H1 (cell line): ENCODE results near the gene XPNPEP3. TPM values are rescaled to one million over a fixed set of nuclear protein-coding genes. Genes with fewer than 3 reads are reported as not detected.
"Not testable (repeated sequence)": the region's sequence is repeated elsewhere in the genome, so short reads cannot be mapped to it uniquely, and the experiment has no call there.

Experiments used
- CTCF ChIA-PET: fragments of 300-600 bp; sonication (Branson Sonifier 250); formaldehyde crosslinking; loops from one replicate; lab custom pipeline; 2021; ENCODE audit not compliant: partially characterized antibody; lab: Charles Lee
- POLR2A ChIA-PET: fragments of 300-600 bp; sonication (Branson Sonifier 250); formaldehyde crosslinking; loops from one replicate; lab custom pipeline; 2021; ENCODE audit warnings: inconsistent platforms; ENCODE audit not compliant: partially characterized antibody; lab: Charles Lee
- DNase-seq, 2 experiments: peaks; one replicate each; pipeline versions ENCODE4 v3.0.0 to v3.0.0-alpha.2; 2010 to 2022; ENCODE audit warnings: low spot score in 2 of 2, low read depth in 1 of 2, mixed read lengths in 1 of 2
- FAIRE-seq: peaks from 2 replicates; lab custom pipeline; 2011; peaks lifted over from hg19 to GRCh38; lab: Jason Lieb, UNC
- H2AFZ ChIP-seq: 2 replicates; pipeline ENCODE4 v1.8.1; 2012; ENCODE audit warnings: low read length, inconsistent platforms
- H2AK5ac ChIP-seq: 2 replicates; pipeline ENCODE4 v1.6.1; 2013; ENCODE audit warnings: low read depth, low read length
- H2BK120ac ChIP-seq: replicated peaks from 2 replicates; pipeline ENCODE3; 2013; ENCODE audit warnings: low read depth, low read length, inconsistent platforms
- H2BK12ac ChIP-seq: 2 replicates; pipeline ENCODE4 v1.6.1; 2013; ENCODE audit warnings: low read depth, low read length
- H2BK15ac ChIP-seq: 2 replicates; pipeline ENCODE4 v1.6.1; 2013; ENCODE audit warnings: low read length
- H2BK20ac ChIP-seq: 2 replicates; pipeline ENCODE4 v1.6.1; 2013; ENCODE audit warnings: low read length
- H2BK5ac ChIP-seq: 2 replicates; pipeline ENCODE4 v1.6.1; 2013; ENCODE audit warnings: low read depth, low read length
- H3K14ac ChIP-seq: 2 replicates; pipeline ENCODE4 v1.6.1; 2013; ENCODE audit warnings: inconsistent platforms; ENCODE audit not compliant: insufficient read length
- H3K18ac ChIP-seq: 2 replicates; pipeline ENCODE4 v1.6.1; 2013; ENCODE audit warnings: low read length; ENCODE audit errors: extremely low read depth
- H3K23ac ChIP-seq: 2 replicates; pipeline ENCODE4 v1.6.1; 2013; ENCODE audit warnings: inconsistent platforms; ENCODE audit not compliant: insufficient read length
- H3K23me2 ChIP-seq: 2 replicates; pipeline ENCODE4 v1.6.1; 2013; ENCODE audit warnings: low read depth, low read length
- H3K27ac ChIP-seq: 2 replicates; pipeline ENCODE4 v1.6.1; 2011; ENCODE audit warnings: low read depth, low read length, inconsistent platforms
- H3K27me3 ChIP-seq, 4 experiments: replicated peaks in 1 of 4; 1 replicate in 1 of 4; 2 replicates in 3 of 4; pipeline versions ENCODE4 v1.6.1 to v1.8.1; 2011 to 2013; ENCODE audit warnings: low read length in 3 of 4, mild to moderate bottlenecking in 3 of 4, inconsistent platforms in 2 of 4, mixed read lengths in 2 of 4, moderate library complexity in 1 of 4; ENCODE audit not compliant: control insufficient read depth in 3 of 4, insufficient read depth in 3 of 4; ENCODE audit errors: extremely low read depth in 1 of 4
- H3K36me3 ChIP-seq, 4 experiments: 2 replicates each; pipeline versions ENCODE4 v1.6.1 to v1.8.1; 2011 to 2013; ENCODE audit warnings: mild to moderate bottlenecking in 4 of 4, low read length in 3 of 4, moderate library complexity in 2 of 4, control low read depth in 1 of 4, inconsistent platforms in 1 of 4; ENCODE audit not compliant: insufficient read depth in 4 of 4, control insufficient read depth in 2 of 4
- H3K4ac ChIP-seq: replicated peaks from 2 replicates; pipeline ENCODE3; 2013; ENCODE audit warnings: low read length, low read depth, mixed read lengths, inconsistent platforms; ENCODE audit not compliant: insufficient read length
- H3K4me1 ChIP-seq, 4 experiments: replicated peaks in 1 of 4; 1 replicate in 1 of 4; 2 replicates in 3 of 4; pipeline versions ENCODE4 v1.6.1 to v1.8.1; 2011 to 2013; ENCODE audit warnings: low read length in 3 of 4, inconsistent platforms in 2 of 4, mixed read lengths in 1 of 4; ENCODE audit not compliant: insufficient read depth in 4 of 4, control insufficient read depth in 3 of 4
- H3K4me2 ChIP-seq, 2 experiments: 2 replicates each; pipeline versions ENCODE4 v1.6.1 to v1.8.1; 2011 to 2013; ENCODE audit warnings: low read depth in 2 of 2, low read length in 2 of 2, control low read depth in 1 of 2, inconsistent platforms in 1 of 2, mild to moderate bottlenecking in 1 of 2; ENCODE audit not compliant: insufficient read depth in 1 of 2
- H3K4me3 ChIP-seq, 4 experiments: fragments of 200-600, 300-600 bp in 1 of 4; sonication (generic), shearing (Covaris generic), sonication (Bioruptor Twin) in 1 of 4; 2 replicates each; pipeline versions ENCODE4 v1.5.1 to v1.8.1; 2011 to 2016; ENCODE audit warnings: low read length in 4 of 4, low read depth in 3 of 4, control low read depth in 2 of 4, inconsistent platforms in 2 of 4, mild to moderate bottlenecking in 2 of 4, mixed read lengths in 1 of 4, moderate library complexity in 1 of 4; ENCODE audit not compliant: insufficient read depth in 2 of 4; ENCODE audit errors: extremely low read depth in 1 of 4
- H3K56ac ChIP-seq: replicated peaks from 2 replicates; pipeline ENCODE3; 2013; ENCODE audit warnings: low read depth, mild to moderate bottlenecking, mixed read lengths, low read length, inconsistent platforms; ENCODE audit not compliant: insufficient read length
- H3K79me1 ChIP-seq: 2 replicates; pipeline ENCODE4 v1.6.1; 2013; ENCODE audit warnings: low read depth, low read length, control low read depth
- H3K79me2 ChIP-seq, 2 experiments: 2 replicates each; pipeline versions ENCODE4 v1.6.1 to v1.8.1; 2012 to 2013; ENCODE audit warnings: low read length in 2 of 2, mild to moderate bottlenecking in 2 of 2, inconsistent platforms in 1 of 2; ENCODE audit not compliant: insufficient read depth in 2 of 2, control insufficient read depth in 1 of 2
- H3K9ac ChIP-seq, 4 experiments: replicated peaks in 1 of 4; 1 replicate in 1 of 4; 2 replicates in 3 of 4; pipeline versions ENCODE4 v1.6.1 to v1.8.1; 2011 to 2013; ENCODE audit warnings: low read depth in 3 of 4, low read length in 3 of 4, control low read depth in 2 of 4, mild to moderate bottlenecking in 2 of 4, moderate library complexity in 2 of 4, inconsistent platforms in 1 of 4; ENCODE audit errors: extremely low read depth in 1 of 4
- H3K9me3 ChIP-seq, 2 experiments: 2 replicates each; pipeline versions ENCODE4 v1.6.1 to v1.8.1; 2012 to 2013; ENCODE audit warnings: mild to moderate bottlenecking in 2 of 2, moderate library complexity in 2 of 2, control low read depth in 1 of 2, inconsistent platforms in 1 of 2, low read depth in 1 of 2, low read length in 1 of 2, mixed read lengths in 1 of 2; ENCODE audit not compliant: insufficient read depth in 2 of 2
- H4K20me1 ChIP-seq, 2 experiments: replicated peaks in 1 of 2; 2 replicates each; pipeline versions ENCODE3 to v1.8.1; 2011 to 2013; ENCODE audit warnings: inconsistent platforms in 2 of 2, low read length in 2 of 2, mild to moderate bottlenecking in 1 of 2; ENCODE audit not compliant: insufficient read depth in 2 of 2, control insufficient read depth in 1 of 2
- H4K5ac ChIP-seq: 2 replicates; pipeline ENCODE4 v1.6.1; 2013; ENCODE audit warnings: low read length, low read depth, mixed read lengths, inconsistent platforms; ENCODE audit not compliant: insufficient read length
- H4K8ac ChIP-seq: 2 replicates; pipeline ENCODE4 v1.8.0; 2013; ENCODE audit warnings: mild to moderate bottlenecking, moderate library complexity, low read length, inconsistent platforms; ENCODE audit not compliant: insufficient read depth; ENCODE audit errors: extremely low read depth
- H4K91ac ChIP-seq: replicated peaks from 2 replicates; pipeline ENCODE3; 2013; ENCODE audit warnings: low read length, mixed read lengths, inconsistent platforms; ENCODE audit not compliant: insufficient read length
- WGBS, 2 experiments: shearing (Covaris generic) in 1 of 2; methylation state at CpG; one replicate each; pipeline versions ENCODE4 v1.1.6 to v1.1.7; 2013 to 2015; ENCODE audit warnings: low lambda C conversion rate in 2 of 2, mixed read lengths in 2 of 2, inconsistent platforms in 1 of 2, low coverage in 1 of 2, missing lambda C conversion rate in 1 of 2; ENCODE audit not compliant: insufficient replicate concordance in 2 of 2, insufficient coverage in 1 of 2, insufficient read length in 1 of 2; ENCODE audit errors: extremely low coverage in 1 of 2, missing lambda C conversion rate in 1 of 2; 5-methylcytosine and 5-hydroxymethylcytosine counted together
- polyA plus RNA-seq, 7 experiments: library from polyadenylated mRNA; depleted of rRNA in 3 of 7; stranded (reverse) in 5 of 7; unstranded in 2 of 7; fragments of >200 nt in 5 of 7; fragments of 200-250 nt in 2 of 7; gene quantifications; 1 replicate in 5 of 7; 2 replicates in 1 of 7; 4 replicates in 1 of 7; pipeline versions ENCODE4 v1.2.1 to v1.2.3, GENCODE V29; 2011 to 2013; ENCODE audit warnings: missing spikeins in 2 of 7, mixed read lengths in 2 of 7
- total RNA-seq: library from RNA; stranded (reverse); fragmentation: NEBNext Ultra II Directional; extraction: Animal tissue kit (Norgen Biotek cat#: 25700); gene quantifications from 2 replicates; pipeline ENCODE4 v1.2.1, GENCODE V29; 2021

The XPNPEP3 gene
- total and polyA plus RNA-seq, 2 of the 8 experiments (the other 6 are each of a cell fraction or from before 2014, with no cell fraction given), result 25.8 to 29.2 TPM

- WGBS, 2 experiments, result 95% methylated on average over 11 of the region's 11 CpGs; no CpG with 5 or more reads in 1 of the 2 experiments
- CTCF ChIA-PET, result not testable (repeated sequence)
These were observed 11.1 kb upstream of the XPNPEP3 start for GRCh38 chr22:40845816-40846215.

More at GRCh38 chr22:40845816-40846215, 11.1 kb upstream of the XPNPEP3 start:
- H2BK20ac ChIP-seq, H2BK15ac ChIP-seq, H3K4me3 ChIP-seq, H3K56ac ChIP-seq, H2AFZ ChIP-seq, H4K91ac ChIP-seq, H3K4me1 ChIP-seq, H3K27me3 ChIP-seq, H4K20me1 ChIP-seq, H2BK120ac ChIP-seq, H3K9ac ChIP-seq, H3K79me1 ChIP-seq, H2BK5ac ChIP-seq, H3K9me3 ChIP-seq, H3K14ac ChIP-seq, DNase-seq, H3K18ac ChIP-seq, H4K5ac ChIP-seq, H3K23ac ChIP-seq, H2AK5ac ChIP-seq, H3K27ac ChIP-seq, H3K23me2 ChIP-seq, H3K4ac ChIP-seq, H3K4me2 ChIP-seq, FAIRE-seq, H2BK12ac ChIP-seq, H4K8ac ChIP-seq: not testable (repeated sequence)
- POLR2A ChIA-PET, result interaction anchor here (1.0 kb wide), 1 partner anchor 10 kb away, joined by 6 read pairs; the partner anchor contains the start of genes ST13 and XPNPEP3
- peaks cover 5 to 86% (median 30%) of the 10 kb centered on the region in 4 experiments for H3K36me3 ChIP-seq
- peaks cover 4 to 64% of the 10 kb centered on the region in 2 experiments; a peak in 3 of 4 replicates for H3K79me2 ChIP-seq
